GM18909 (cell line): ENCODE data around the gene TOB1.
A peak's percentile ranks its signal among the peaks of the same experiment; 100 is the strongest.
"Not testable (repeated sequence)": the region's sequence is repeated elsewhere in the genome, so short reads cannot be mapped to it uniquely, and the experiment has no call there.

Experiments
- ATAC-seq: cut with Tn5 transposase; IDR thresholded peaks from one replicate; pipeline ENCODE4 v1.9.1; 2021; ENCODE audit warnings: mild to moderate bottlenecking; ENCODE audit not compliant: unreplicated experiment, poor library complexity

TOB1 gene

GRCh38 chr17:50871364-50871763, 5.2 kb upstream of the TOB1 start:
- ATAC-seq = no peak

GRCh38 chr17:50868602-50869001, 2.4 kb upstream of the TOB1 start:
- ATAC-seq = no peak

GRCh38 chr17:50868140-50868438, 1.9 kb upstream of the TOB1 start:
- no peak for ATAC-seq

- peak; percentile 43 for ATAC-seq
Observed at GRCh38 chr17:50867363-50868139, 1.4 kb upstream of the TOB1 start.

DNA sequence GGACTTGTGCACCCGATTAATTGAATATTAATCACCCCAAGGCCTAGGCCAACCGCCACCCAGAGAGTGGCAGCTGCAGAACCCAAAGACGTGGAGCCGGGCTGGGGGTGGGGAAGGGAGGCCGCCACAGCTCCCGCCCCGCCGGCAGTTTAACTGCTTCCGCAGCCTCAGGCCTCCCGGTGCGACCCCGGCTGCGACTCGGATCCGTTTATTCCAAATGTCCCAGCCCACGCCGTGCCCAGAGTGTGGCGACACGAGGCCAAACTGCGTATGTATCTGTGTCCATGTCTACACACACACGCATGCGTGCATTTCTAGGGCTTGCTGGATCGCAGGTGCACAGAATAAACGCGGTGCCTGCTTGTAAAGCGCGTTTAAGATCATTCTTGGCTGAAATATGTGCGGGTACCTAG, 802 bp upstream of the TOB1 start:
- ATAC-seq = peak; percentile 18

- ATAC-seq = no peak
Observed at GRCh38 chr17:50865868-50866260, 290 bp downstream of the TOB1 start.

GRCh38 chr17:50865060-50865867, 890 bp downstream of the TOB1 start:
- peak; percentile 9 for ATAC-seq

- ATAC-seq = no peak
Observed at GRCh38 chr17:50864747-50865059, 1.5 kb downstream of the TOB1 start.

GRCh38 chr17:50863931-50864330, 2.2 kb downstream of the TOB1 start:
- ATAC-seq = no peak

DNA sequence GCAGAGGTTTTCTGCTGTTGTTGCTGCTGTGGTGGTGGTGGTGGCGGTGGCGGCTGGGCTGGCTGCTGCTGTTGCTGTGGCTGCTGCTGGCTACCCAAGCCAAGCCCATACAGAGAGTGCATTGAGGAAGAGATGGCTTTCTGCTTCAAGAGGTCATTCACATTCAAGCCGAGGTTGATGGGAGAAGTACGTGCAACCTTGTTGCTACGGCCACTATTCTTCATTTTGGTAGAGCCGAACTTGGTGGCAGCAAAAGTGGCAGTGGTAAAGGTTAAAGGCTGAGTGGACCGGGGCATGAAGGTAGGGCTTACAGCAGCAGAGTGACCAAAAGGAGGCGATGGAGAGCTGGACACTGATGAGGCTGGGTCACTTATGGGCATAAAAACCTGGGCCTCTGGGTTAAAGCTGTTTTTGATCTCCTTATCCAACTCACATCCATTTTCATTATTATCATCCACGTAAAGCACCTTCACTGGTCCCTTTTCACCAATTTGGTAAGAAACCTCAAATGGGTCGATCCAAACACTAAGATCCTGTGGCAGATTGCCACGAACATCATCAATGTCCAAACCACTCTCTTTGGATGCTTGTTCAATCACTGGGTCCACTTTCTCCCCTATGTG, 2.8 kb downstream of the TOB1 start:
- no peak for ATAC-seq

GRCh38 chr17:50861822-50862528, 4.2 kb downstream of the TOB1 start:
- no peak for ATAC-seq

DNA sequence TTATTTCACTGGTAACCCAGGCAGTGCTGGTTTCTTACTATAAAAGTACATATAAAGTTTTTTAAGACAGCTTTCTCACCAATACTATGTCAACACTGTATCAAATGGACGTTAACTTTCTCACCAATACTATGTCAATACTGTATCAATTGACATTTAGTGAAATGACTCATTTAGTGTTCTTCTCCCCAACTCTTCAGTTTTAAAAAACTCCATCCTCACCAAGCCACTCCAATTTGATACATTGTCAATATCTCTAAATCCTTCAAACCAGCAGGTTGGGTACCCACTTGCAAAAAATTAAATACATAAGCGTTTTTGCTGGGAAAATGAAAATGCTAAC, 4.8 kb downstream of the TOB1 start:
- no peak for ATAC-seq

DNA sequence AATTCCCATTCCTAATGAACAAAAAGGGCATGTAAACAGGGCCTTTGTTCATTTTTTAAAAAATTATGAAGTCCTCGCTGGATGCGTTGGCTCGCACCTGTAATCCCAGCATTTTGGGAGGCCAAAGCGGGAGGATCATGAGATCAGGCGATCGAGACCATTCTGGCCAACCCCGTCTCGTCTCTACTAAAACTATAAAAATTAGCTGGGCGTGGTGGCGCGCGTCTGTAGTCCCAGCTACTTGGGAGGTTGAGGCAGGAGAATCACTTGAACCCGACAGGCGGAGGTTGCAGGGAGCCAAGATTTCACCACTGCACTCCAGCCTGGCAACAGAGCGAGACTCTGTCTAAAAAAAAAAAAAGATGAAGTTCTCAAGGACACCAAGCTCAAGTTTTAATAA, 6.4 kb downstream of the TOB1 start:
- ATAC-seq = not testable (repeated sequence)

DNA sequence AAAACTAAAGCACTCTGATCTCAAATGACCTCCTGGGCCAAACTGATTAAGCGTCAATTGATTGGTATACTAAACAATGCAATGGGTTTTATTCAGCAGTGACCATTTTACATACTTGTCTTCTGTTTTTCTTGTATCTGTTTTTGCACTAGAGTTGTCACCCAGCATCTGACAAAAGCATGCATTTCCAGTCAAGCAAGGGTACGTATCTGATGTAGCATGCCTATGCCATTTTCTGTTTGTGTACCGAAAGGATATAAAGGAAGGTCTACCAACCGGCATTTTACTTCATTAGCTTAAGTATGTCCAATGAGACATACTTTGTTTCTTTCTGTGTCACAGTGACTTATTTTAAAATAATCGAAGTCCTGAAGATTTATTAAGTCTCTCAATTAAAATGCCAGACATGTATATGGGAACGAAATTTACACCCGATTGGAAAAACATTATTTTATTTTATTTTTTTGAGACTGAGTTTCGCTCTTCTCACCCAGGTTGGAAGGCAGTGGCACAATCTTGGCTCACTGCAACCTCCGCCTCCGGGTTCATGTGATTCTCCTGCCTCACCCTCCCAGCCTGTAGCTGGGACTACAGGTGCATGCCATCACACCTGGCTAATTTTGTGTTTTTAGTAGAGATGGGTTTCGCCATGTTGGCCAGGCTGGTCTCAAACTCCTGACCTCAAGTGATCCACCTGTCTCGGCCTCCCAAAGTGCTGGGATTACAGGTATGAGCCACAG, 7.5 kb downstream of the TOB1 start:
- no peak for ATAC-seq

DNA sequence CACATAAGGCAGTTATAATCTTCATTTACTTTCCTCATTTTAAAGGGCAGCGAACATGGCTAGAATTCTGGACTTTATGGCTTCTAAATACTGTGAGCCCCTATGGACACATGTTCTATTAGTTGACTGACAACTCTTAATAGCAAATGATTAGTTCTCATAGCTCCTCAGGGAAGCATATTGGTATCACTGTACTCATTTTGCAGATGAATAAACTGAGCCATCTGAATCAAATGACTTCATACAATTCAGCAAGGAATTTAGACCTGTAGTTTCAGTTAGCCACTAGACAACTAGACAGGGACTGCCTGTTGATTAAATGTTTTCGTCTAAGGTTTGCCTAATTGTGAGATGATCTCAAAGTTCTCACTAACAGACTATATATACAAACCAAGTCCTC, 9.7 kb downstream of the TOB1 start:
- ATAC-seq = no peak

- no peak for ATAC-seq
Observed at GRCh38 chr17:50855708-50856330, 10.3 kb downstream of the TOB1 start.

GRCh38 chr17:50853781-50854180, 12.4 kb downstream of the TOB1 start:
- ATAC-seq = no peak

DNA sequence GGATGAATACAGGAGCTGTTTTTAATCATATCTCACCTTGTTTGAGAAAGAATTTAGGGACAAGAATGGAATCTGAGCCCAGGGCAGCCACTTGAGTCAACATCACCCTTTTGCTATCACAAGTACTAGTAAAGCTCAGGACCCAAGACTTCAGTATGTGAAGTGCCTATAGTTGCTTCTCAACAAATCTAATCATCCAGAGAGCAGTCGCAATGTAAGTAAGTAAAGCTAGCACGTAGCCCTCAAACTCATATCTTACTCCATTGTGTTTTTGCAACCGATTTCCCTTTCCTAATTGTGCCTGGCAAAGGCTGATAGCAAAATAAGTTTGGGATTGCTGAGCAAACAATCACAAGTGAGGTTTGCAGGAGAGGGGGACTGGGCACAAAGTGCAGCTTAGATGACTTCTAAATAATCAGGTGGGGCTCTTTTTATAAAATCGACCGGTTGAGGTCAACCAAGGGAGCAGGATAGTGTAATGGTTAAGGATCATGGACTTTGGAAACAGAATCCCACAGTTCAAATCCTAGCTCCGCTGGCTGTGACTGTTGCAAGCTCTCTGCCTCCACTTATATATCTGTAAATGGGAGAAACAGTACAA, 13.0 kb downstream of the TOB1 start:
- no peak for ATAC-seq

DNA sequence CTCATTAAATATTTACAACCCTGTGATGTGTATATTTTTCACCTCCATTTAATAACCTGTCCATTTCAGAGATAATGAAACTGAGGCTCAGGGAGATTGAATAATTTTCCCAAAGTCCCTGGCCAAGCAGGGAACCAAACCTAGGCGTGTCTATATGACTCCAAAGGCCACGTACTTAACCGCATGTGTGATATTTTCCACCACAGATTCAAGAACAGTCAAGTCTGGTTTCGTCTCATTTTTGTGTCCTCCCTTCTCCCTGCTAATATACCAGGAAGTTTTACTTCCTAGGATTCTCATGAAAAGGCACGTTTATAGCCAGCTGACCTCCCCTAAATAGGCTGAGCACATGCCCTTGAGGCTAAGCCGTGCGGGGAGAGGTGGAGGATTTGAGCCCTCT, 15.5 kb downstream of the TOB1 start:
- no peak for ATAC-seq

DNA sequence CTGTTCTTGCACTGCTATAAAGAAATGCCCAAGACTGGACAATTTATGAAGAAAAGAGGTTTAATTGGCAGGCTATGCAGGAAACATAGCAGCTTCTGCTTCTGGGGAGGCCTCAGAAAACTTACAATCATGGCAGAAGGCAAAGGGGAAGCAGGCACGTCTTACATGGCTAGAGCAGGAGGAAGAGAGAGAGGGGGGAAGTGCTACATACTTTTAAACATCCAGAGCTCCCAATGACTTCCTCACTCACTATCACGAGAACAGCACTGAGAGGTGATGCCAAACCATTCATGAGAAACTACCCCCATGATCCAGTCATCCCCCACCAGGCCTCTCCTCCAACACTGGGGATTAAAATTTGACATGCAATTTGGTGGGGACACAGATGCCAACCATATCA, 17.4 kb downstream of the TOB1 start:
- ATAC-seq = no peak
